ENCODE measurements around the gene MAN1B1.

MAN1B1 gene

DNA sequence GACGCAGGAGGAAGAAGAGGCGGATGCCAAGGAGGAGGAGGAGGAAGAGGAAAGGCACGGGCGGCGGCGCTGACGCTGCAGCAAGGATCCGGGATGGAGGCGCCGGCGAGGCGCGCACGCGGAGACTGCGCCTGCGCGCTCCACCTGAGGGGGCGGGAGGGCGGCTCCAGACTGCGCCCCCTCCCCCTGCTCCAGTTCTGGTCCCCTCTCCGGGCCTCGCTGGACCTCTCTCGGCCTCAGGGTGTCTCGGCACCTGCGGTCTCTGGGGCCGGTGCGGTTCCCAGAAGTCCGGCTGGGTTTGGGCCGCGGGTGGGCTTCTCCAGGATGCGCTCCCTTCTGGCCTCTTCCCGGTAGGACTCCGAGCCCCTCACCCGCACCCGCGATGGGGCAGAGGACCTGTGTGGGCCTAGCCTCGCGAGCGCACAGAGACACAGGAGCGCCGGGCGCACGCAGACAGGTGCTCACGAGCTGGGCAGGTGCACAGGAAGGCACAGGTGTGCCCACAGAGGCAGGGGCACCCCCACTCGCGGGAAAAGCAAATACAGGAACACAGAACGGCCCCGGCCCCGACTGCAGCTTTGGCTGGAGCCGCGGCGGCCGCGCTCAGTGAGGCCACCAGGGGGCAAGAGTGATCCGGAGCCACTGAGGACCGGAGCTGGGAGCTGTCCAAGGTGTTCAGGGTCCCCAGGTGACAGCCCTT is 40.5 kb upstream of the MAN1B1 start, which contains the start of gene NPDC1:
NPDC1 (minus strand) TSS at position 90 of the 700 bp plus-strand sequence. CDS start 188 bp downstream, outside the sequence.
- H3K9me3 Mint-ChIP-seq, result no peaks in the 10 kb centered on the region
- H3K4me3 Mint-ChIP-seq, result peak within 1 kb of the TSS; percentile 75
- H3K27me3 Mint-ChIP-seq, result peaks cover 18% of the 10 kb centered on the region
- ATAC-seq (replicated peaks; ENCODE audit: extremely low read depth, poor library complexity, severe bottlenecking) (peak; percentile 67), DNase-seq (ENCODE audit: low spot score in 2 of 2) (peak; percentile 64 to 70)
- H3K27ac Mint-ChIP-seq (ENCODE audit: low read depth), result no peak within 1 kb of the TSS
- H3K36me3 Mint-ChIP-seq (ENCODE audit: insufficient read depth), result peaks cover 14% of the 10 kb centered on the region
- peaks cover 20% of the 10 kb centered on the region for H3K4me1 Mint-ChIP-seq

DNA sequence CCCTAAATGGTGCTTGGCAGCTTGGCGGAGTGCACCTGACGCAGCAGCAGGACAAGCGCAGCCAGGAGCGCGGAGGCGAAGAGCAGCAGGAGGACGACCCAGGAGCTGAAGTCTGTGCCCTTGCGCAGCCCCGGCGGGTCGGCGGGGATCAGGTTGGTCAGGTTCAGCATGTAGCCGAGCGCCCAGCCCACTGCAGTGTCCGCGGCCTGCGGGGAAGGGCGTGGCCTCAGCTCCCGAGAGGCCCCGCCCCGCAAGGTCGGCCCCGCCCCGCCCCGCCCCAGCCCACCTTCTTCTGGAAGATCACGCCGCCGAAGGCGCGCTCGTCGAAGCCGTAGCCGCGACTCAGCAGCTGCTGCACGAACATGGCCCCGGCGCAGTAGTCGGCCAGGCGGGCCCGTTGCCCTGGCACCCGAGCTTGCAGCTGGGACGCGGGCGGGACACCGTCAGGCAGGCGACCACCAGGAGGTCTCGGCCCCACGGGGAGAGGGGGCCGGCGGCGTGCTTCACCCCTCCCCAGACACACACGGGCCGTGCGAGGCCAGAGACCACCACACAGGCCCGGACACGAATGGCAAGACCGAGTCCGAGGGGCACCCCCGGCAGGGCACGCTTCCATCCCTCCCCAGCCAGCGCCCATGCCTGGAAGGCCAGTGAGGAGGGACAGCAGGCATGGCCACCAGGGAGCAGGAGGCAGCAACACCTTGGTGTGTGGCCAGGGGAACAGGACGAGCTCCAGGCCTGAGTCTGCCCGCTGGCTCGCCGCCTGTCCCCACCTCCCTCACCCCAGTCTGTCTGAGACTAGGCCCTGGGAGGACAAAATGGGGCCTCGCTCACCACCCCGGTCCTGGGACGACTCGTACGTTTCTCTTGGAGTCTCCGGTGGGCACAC is 37.9 kb upstream of the MAN1B1 start:
- H3K27ac Mint-ChIP-seq (ENCODE audit: low read depth), result no peak overlapping the region

DNA sequence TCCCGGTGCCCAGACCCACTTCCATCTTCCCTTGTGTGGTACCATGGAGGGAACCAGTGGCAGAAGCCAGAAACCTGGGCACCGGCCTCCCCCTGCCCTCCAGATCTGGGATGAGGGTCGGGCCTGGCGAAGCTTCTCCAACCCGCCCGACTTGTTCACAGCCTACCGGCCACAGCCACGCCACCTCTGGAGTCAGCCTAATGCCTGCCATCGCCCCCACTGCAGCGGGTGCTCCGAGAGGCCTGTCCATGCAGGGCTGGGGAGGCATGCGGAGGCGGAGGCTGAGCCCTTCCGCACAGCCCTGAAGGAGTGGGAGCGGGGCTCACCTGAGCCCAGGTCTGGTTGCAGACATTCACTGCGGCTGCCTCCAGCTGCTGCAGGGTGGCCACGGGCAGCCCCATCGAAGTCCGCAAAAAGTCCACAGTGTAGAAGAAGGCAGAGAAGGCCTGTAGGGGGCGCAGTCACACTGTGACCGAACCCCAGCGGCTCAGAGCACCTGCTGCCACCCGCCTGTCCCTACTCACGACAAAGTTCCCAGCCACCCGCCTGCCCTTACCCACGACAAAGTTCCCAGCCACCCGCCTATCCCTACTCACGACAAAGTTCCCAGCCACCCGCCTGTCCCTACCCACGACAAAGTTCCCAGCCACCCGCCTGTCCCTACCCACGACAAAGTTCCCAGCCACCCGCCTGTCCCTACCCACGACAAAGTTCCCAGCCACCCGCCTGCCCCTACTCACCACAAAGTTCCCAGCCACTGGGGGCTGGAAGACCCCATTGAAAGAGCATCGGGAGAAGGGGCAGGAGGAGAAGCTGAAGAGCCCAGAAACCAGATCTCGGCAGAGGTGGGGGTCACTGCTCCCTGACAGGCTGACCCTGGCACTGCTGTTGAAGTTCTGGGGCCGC is 37.0 kb upstream of the MAN1B1 start:
- ATAC-seq (replicated peaks; ENCODE audit: extremely low read depth, poor library complexity, severe bottlenecking), result no peak
- no peak overlapping the region for H3K27ac Mint-ChIP-seq (ENCODE audit: low read depth)
- H3K4me1 Mint-ChIP-seq, result peaks cover 16% of the 10 kb centered on the region
- H3K27me3 Mint-ChIP-seq, result peaks cover 18% of the 10 kb centered on the region
- H3K36me3 Mint-ChIP-seq (ENCODE audit: insufficient read depth), result peaks cover 14% of the 10 kb centered on the region
- no peaks in the 10 kb centered on the region for H3K9me3 Mint-ChIP-seq
- no peak for DNase-seq (ENCODE audit: low spot score in 2 of 2)
- H3K4me3 Mint-ChIP-seq, result no peak overlapping the region

More for the DNA sequence above, 37.9 kb upstream of the MAN1B1 start:
- Mint-ChIP-seq H3K4me1 (peaks cover 20% of the 10 kb centered on the region), H3K27me3 (peaks cover 18% of the 10 kb centered on the region), H3K9me3 (no peaks in the 10 kb centered on the region), H3K4me3 (no peak overlapping the region), H3K36me3 (ENCODE audit: insufficient read depth) (peaks cover 14% of the 10 kb centered on the region)
- no peak for ATAC-seq (replicated peaks; ENCODE audit: extremely low read depth, poor library complexity, severe bottlenecking)
- DNase-seq (ENCODE audit: low spot score in 2 of 2), result no peak

DNA sequence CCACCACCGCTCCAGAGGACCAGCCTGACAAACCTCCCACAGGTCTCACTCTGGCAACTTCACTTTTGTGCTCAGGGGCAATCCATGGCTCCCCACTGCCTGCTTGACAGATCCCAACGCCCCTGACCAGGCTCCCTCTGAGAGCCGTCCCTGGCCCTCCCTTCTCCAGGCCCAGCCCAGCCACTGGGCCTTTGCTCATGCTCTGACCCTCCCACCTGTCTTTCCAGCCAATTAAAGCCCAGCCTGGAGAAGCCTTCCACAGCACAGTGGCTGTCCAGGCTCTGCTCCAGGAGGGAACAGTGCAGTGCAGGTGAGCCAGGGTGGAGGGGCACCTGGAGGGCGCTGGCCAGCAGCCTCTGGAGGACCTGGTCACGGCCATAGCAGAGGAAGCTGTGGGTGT is 36.2 kb upstream of the MAN1B1 start:
- H3K4me1 Mint-ChIP-seq, result peaks cover 10% of the 10 kb centered on the region
- DNase-seq (ENCODE audit: low spot score in 2 of 2) (no peak), ATAC-seq (replicated peaks; ENCODE audit: extremely low read depth, poor library complexity, severe bottlenecking) (no peak)
- no peaks in the 10 kb centered on the region for H3K9me3 Mint-ChIP-seq
- peaks cover 18% of the 10 kb centered on the region for H3K27me3 Mint-ChIP-seq
- H3K4me3 Mint-ChIP-seq, result no peak overlapping the region
- H3K36me3 Mint-ChIP-seq (ENCODE audit: insufficient read depth), result peaks cover 14% of the 10 kb centered on the region
- H3K27ac Mint-ChIP-seq (ENCODE audit: low read depth), result no peak overlapping the region

DNA sequence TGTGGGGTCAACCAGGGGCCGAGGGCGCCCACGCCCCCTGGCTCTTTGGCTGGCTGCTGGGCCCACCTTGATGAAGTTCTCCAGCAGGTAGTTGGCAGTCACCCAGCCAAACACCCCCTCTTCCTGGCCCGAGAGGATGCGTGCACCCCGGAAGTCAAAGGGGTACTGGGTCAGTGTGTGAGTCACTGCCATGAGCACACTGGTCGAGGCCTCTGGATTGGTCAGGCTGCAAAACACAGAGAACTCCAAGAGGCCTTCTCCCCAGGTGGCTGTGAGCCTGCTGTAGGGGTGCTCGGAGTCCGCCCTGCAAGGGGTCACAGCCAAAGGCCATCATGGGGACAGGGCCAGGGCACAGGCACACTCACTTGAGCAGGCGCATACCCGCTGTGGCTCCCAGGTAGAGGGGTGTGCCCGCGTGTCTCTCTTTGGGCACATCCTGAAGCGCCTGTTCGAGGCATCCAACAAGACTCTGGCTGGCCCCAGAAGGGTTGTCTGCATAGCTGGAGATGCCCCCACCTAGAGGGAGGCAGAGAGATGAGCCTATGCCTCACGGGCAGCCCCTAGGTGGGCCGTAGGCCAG is 35.5 kb upstream of the MAN1B1 start:
- Mint-ChIP-seq H3K27ac (ENCODE audit: low read depth) (no peak overlapping the region), H3K27me3 (peaks cover 18% of the 10 kb centered on the region), H3K9me3 (no peaks in the 10 kb centered on the region), H3K4me1 (peaks cover 8% of the 10 kb centered on the region), H3K4me3 (no peak overlapping the region), H3K36me3 (ENCODE audit: insufficient read depth) (peaks cover 14% of the 10 kb centered on the region)
- DNase-seq (ENCODE audit: low spot score in 2 of 2), result no peak
- ATAC-seq (replicated peaks; ENCODE audit: extremely low read depth, poor library complexity, severe bottlenecking), result no peak

DNA sequence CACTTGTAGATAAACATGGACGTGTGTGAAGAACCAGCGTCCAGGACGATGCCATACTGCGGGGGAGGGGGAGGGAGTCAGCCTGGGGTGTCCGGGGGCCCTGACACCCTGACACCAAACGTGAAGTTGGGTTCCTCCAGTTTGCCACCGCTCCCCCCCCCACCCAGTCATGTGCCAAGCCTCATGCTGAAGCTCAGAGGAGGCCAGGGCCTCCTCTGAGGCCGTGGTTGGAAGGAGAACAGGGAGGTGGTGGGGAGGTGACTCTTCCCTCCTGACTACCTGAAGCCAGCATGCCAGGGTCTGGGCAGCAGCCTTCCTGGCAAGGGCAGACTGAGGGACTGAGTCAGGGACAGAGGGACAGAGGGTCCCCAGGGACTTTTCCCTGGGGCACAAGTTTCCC is 34.5 kb upstream of the MAN1B1 start:
- H3K4me1 Mint-ChIP-seq, result peaks cover 5% of the 10 kb centered on the region
- peak overlapping the region; percentile 13 for H3K4me3 Mint-ChIP-seq
- no peak for ATAC-seq (replicated peaks; ENCODE audit: extremely low read depth, poor library complexity, severe bottlenecking)
- peaks cover 18% of the 10 kb centered on the region for H3K27me3 Mint-ChIP-seq
- no peaks in the 10 kb centered on the region for H3K9me3 Mint-ChIP-seq
- DNase-seq (ENCODE audit: low spot score in 2 of 2), result no peak
- peaks cover 10% of the 10 kb centered on the region for H3K36me3 Mint-ChIP-seq (ENCODE audit: insufficient read depth)
- H3K27ac Mint-ChIP-seq (ENCODE audit: low read depth), result no peak overlapping the region

DNA sequence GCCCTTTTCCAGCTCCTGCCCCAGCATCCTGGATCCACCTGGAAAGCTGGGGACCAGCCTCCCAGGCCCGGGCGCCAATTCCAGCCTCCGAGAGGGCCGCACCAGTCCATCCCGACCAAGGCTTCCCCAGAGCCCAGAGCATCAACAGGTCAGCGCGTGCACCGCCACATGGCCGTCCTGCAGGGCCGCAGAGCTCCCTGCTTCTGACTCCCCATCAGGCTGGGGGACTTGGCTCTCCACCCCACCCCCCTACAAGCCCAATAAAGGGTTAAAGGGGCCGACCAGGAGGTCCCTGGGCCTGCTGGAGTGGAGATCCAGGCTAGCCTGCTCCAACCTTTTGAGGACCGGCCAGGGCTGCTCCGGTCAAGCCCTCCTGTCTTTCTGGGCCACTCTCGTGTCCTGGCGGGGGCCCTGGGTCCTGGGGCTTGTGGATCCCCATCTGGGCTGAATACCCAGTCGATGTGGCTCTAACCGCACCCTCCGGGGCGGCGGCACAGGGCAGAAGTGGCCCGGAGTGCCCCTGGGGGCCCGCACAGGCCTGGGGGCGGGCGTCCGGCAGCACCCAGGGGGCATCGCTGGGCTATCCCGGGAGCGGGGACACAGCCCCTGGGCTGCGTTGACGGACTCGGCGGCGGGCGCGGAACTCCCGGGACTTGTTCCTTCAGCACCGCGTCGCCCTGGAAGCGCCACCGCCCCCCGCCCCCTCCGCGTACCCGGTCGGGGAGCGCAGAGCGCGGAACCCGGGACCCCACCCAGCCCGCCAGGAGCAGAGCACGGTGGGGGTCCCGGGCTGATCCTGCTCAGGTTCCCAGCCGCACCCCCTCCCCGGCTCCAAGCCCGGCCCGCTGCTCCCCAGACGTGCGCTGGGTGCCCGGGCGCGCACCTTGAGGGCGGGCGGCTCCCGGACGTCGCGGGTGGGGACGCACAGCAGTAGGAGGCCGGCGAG is 33.5 kb upstream of the MAN1B1 start:
- Mint-ChIP-seq H3K36me3 (ENCODE audit: insufficient read depth) (peaks cover 7% of the 10 kb centered on the region), H3K27me3 (peaks cover 18% of the 10 kb centered on the region), H3K27ac (ENCODE audit: low read depth) (no peak overlapping the region), H3K4me1 (peaks cover 5% of the 10 kb centered on the region), H3K9me3 (no peaks in the 10 kb centered on the region), H3K4me3 (no peak overlapping the region)
- peak; percentile 40 for ATAC-seq (replicated peaks; ENCODE audit: extremely low read depth, poor library complexity, severe bottlenecking)
- no peak for DNase-seq (ENCODE audit: low spot score in 2 of 2)

DNA sequence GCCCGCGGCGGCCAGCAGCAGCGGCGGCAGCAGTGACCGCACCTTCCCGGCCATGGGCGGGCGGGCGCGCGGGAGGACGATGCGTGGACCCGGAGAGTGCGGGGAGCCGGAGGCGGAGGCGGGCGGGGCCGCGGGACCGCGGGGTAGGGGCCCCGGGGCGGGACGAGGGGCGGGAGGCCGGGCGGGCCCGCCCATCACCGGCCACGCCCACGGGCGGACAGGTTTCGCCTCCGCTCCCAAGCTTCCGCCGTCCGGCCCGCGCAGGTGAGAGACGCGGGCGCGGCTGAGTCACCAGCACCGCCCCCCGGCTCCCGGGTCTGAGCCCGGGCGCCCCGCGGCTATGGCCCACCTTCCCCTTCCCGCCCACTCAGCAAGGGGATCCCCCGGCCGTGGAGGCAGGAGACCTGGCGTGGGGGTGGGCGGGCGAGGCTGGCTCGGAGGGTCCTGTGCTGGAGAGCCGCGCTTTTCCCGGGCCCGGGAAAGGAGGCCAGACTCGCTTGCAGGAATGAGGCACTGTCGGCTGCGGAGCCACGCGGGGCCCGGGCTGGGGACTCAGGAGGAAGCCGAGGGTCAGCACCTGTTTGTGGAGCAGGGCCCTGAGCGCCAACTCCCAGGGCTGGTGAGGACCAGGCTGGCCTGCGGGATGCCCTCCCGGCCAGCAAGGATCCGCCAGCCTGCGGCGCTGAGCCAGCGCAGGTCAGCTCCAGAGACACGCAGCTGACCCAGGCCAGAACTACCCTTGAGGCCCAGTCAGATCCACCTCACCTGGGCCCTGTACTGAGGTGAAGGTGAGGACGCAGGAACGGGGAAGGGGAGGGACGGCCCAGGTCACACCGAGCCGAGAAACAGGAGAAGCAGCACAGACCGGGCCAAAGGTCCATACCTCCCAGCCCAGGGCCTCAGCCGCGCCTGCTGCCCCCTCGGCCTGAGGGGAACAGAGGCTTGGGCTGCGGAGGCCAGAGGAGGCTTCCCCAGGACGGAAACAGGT is 32.5 kb upstream of the MAN1B1 start, which contains the start of gene ENTPD2:
ENTPD2 (minus strand) TSS at position 118 of the 988 bp plus-strand sequence; CDS start at position 54, 64 bp downstream.
- Mint-ChIP-seq H3K9me3 (no peaks in the 10 kb centered on the region), H3K27me3 (peaks cover 18% of the 10 kb centered on the region), H3K36me3 (ENCODE audit: insufficient read depth) (peaks cover 7% of the 10 kb centered on the region), H3K4me1 (peaks cover 5% of the 10 kb centered on the region), H3K4me3 (no peak within 1 kb of the TSS), H3K27ac (ENCODE audit: low read depth) (no peak within 1 kb of the TSS)
- peak; percentile 46 for ATAC-seq (replicated peaks; ENCODE audit: extremely low read depth, poor library complexity, severe bottlenecking)
- DNase-seq (ENCODE audit: low spot score in 2 of 2), result no peak

DNA sequence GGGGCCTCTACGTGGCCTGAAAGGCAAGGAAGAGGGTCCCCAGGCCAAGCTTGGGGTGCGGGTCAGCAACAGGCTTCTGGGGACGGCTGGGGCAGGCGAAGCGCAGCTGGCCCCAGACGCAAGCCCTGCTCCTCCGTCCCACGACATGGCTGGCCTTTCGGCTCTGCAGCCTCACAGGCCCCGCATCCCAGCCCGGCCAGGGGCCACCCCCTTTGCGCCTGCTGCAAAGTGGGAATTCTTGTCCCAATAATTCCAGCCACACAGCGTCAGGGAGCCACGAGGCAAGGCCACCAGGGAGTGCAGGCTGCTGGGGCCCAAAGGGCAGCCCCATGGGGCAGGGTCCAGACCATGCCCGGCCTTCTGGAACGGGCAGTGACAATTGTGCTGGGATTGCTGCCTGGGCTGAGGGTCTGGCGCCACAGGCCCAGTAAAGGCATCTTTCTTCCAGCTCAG is 31.8 kb upstream of the MAN1B1 start:
- Mint-ChIP-seq H3K27me3 (peaks cover 10% of the 10 kb centered on the region), H3K4me1 (peaks cover 2% of the 10 kb centered on the region), H3K9me3 (no peaks in the 10 kb centered on the region), H3K27ac (ENCODE audit: low read depth) (no peak overlapping the region), H3K4me3 (no peak overlapping the region), H3K36me3 (ENCODE audit: insufficient read depth) (peaks cover 2% of the 10 kb centered on the region)
- DNase-seq (ENCODE audit: low spot score in 2 of 2) (no peak), ATAC-seq (replicated peaks; ENCODE audit: extremely low read depth, poor library complexity, severe bottlenecking) (no peak)
